Keratinocyte (primary cell): ENCODE results near the gene KCNQ2. TPM values are rescaled to one million over a fixed set of nuclear protein-coding genes. Genes with fewer than 3 reads are reported as not detected.

ENCODE experiments used
- DNase-seq: peaks from one replicate; pipeline ENCODE4 v3.0.0-alpha.2; 2011; ENCODE audit warnings: low read depth, missing footprints, low spot score
- FAIRE-seq: peaks from 2 replicates; lab custom pipeline; 2011; peaks lifted over from hg19 to GRCh38; lab: Jason Lieb, UNC
- H2AFZ ChIP-seq: 2 replicates; pipeline ENCODE4 v1.6.0; 2012; ENCODE audit warnings: low read length, control low read depth, inconsistent platforms; ENCODE audit not compliant: control insufficient read depth
- H3K27ac ChIP-seq: 2 replicates; pipeline ENCODE4 v1.5.1; 2011; ENCODE audit warnings: low read length; ENCODE audit not compliant: control insufficient read depth, insufficient read depth
- H3K27me3 ChIP-seq: 3 replicates; pipeline ENCODE4 v1.6.0; 2011; ENCODE audit warnings: low read length; ENCODE audit not compliant: control insufficient read depth, insufficient read depth; ENCODE audit errors: extremely low read depth
- H3K36me3 ChIP-seq, 2 experiments: 2 replicates in 1 of 2; 3 replicates in 1 of 2; pipeline ENCODE4 v1.5.1; 2011; ENCODE audit warnings: low read length in 2 of 2, mild to moderate bottlenecking in 1 of 2; ENCODE audit not compliant: control insufficient read depth in 2 of 2, insufficient read depth in 2 of 2; ENCODE audit errors: extremely low read depth in 1 of 2
- H3K4me1 ChIP-seq: 3 replicates; pipeline ENCODE4 v1.5.1; 2011; ENCODE audit warnings: low read length; ENCODE audit not compliant: control insufficient read depth, insufficient read depth; ENCODE audit errors: extremely low read depth
- H3K4me2 ChIP-seq: 3 replicates; pipeline ENCODE4 v1.6.0; 2011; ENCODE audit warnings: low read depth, low read length; ENCODE audit not compliant: control insufficient read depth, insufficient read depth; ENCODE audit errors: extremely low read depth
- H3K4me3 ChIP-seq, 3 experiments: fragments of 200-600 bp in 1 of 3; sonication (generic) in 1 of 3; 2 replicates in 2 of 3; 3 replicates in 1 of 3; pipeline ENCODE4 v1.5.1; 2011 to 2016; ENCODE audit warnings: low read length in 3 of 3, mild to moderate bottlenecking in 3 of 3, control low read depth in 2 of 3, inconsistent platforms in 1 of 3, low read depth in 1 of 3, mixed read lengths in 1 of 3, mixed run types in 1 of 3, moderate library complexity in 1 of 3; ENCODE audit not compliant: control insufficient read depth in 2 of 3, insufficient read depth in 2 of 3; ENCODE audit errors: extremely low read depth in 1 of 3
- H3K79me2 ChIP-seq: 2 replicates; pipeline ENCODE4 v1.6.0; 2012; ENCODE audit warnings: low read length; ENCODE audit not compliant: control insufficient read depth, insufficient read depth
- H3K9ac ChIP-seq: 3 replicates; pipeline ENCODE4 v1.6.0; 2011; ENCODE audit warnings: low read length; ENCODE audit not compliant: control insufficient read depth, insufficient read depth; ENCODE audit errors: extremely low read depth
- H3K9me1 ChIP-seq: 3 replicates; pipeline ENCODE4 v1.6.0; 2011; ENCODE audit warnings: low read length; ENCODE audit not compliant: control insufficient read depth, insufficient read depth; ENCODE audit errors: extremely low read depth
- H3K9me3 ChIP-seq: 2 replicates; pipeline ENCODE4 v1.5.1; 2012; ENCODE audit warnings: low read depth, low read length; ENCODE audit not compliant: control insufficient read depth
- H4K20me1 ChIP-seq: 3 replicates; pipeline ENCODE4 v1.6.0; 2011; ENCODE audit warnings: low read length; ENCODE audit not compliant: control insufficient read depth, insufficient read depth; ENCODE audit errors: extremely low read depth
- CTCF ChIP-seq, 3 experiments: IDR thresholded peaks in 1 of 3; conservative IDR thresholded peaks in 1 of 3; optimal IDR thresholded peaks in 1 of 3; 2 replicates in 2 of 3; 3 replicates in 1 of 3; pipeline versions ENCODE3 to v1.5.1; 2011; ENCODE audit warnings: low read length in 3 of 3, mild to moderate bottlenecking in 3 of 3, moderate library complexity in 2 of 3, control low read depth in 1 of 3, inconsistent platforms in 1 of 3; ENCODE audit not compliant: insufficient read depth in 2 of 3; ENCODE audit errors: extremely low read depth in 1 of 3
- EZH2 ChIP-seq: IDR thresholded peaks from one replicate; pipeline ENCODE4 v1.6.1; 2012; ENCODE audit warnings: inconsistent platforms, mild to moderate bottlenecking, low read length, moderate library complexity
- dilution Hi-C: fragments of 300-500 bp; cut with MboI; formaldehyde crosslinking; loops from one replicate; pipeline ENCODE4 v1.7.0; 2020; ENCODE audit warnings: low sequenced_read_pairs; ENCODE audit not compliant: extremely low pct_ligation_motif_present
- polyA plus RNA-seq, 5 experiments: library from polyadenylated mRNA; depleted of rRNA in 3 of 5; stranded (reverse) in 3 of 5; stranded (forward) in 1 of 5; unstranded in 1 of 5; fragments of >200 nt; gene quantifications; 1 replicate in 1 of 5; 2 replicates in 3 of 5; 3 replicates in 1 of 5; pipeline versions ENCODE4 v1.2.1 to v1.2.3, GENCODE V29; 2011 to 2012; ENCODE audit warnings: missing spikeins in 2 of 5, low read depth in 1 of 5, low replicate concordance in 1 of 5

KCNQ2 gene
- polyA plus RNA-seq, 1 donor (not counting 4 experiments of a cell fraction or from before 2014, with no cell fraction given), result not detected

DNA sequence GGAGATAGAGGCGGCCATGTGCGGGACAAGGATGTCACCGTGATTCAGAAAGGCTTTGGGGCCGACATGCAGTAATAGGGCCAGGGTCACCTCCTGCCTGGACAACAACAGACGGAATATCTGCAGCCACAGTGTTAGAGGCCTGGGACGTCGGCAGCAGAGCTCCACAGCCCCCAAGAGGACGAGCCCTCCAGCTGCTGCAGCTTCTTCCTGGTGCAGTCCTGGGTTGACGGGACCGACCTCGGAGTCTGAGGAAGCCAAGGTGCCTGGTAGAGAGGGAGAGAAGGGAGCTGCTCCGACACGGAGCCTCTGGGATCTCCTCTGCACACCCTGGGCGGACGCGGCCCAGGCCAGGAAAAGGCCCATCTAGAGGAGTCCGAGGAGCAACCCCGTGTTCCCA is 88.1 kb downstream of the KCNQ2 start:
- Histone ChIP-seq H3K9me1 (no peaks in the 10 kb centered on the region), H3K4me2 (no peak overlapping the region), H3K4me3 (no peak overlapping the region), H3K27ac (no peak overlapping the region), H3K4me1 (no peaks in the 10 kb centered on the region), H3K9me3 (peaks cover 11% of the 10 kb centered on the region), H3K36me3 (no peaks in the 10 kb centered on the region), H3K79me2 (no peaks in the 10 kb centered on the region), H4K20me1 (no peaks in the 10 kb centered on the region), H3K27me3 (no peaks in the 10 kb centered on the region), H2AFZ (no peak overlapping the region), H3K9ac (no peak overlapping the region)
- FAIRE-seq (no peak), DNase-seq (no peak)
- dilution Hi-C loops, result no loop called here
- TF ChIP-seq EZH2, result no peak
- no peak for TF ChIP-seq CTCF (optimal IDR thresholded peaks at IDR 0.05 in 1 of 3, IDR thresholded peaks at IDR 0.05 in 1 of 3, conservative IDR thresholded peaks at IDR 0.05 in 1 of 3; ENCODE audit: extremely low read depth in 1 of 3, insufficient read depth in 2 of 3, low read length in 3 of 3)

DNA sequence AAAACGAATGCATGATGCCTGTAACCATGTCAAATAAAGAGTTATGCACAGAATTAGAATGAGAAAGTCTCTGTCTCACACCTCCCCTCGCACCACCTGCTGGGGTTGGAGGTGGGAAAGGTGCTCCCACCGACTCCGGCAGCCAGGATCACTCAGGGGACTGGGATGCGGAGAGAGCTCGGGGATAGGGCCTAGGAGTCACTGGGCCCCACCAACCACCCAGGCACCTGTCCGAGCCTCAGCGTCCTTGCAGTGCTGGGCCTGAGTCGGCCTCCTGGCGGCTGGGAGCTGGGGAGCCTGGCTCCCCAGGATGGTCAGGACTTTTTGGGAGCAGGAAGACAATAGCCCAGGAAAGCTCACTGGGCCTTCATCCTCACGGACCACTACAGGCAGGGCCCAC is 88.9 kb downstream of the KCNQ2 start:
- TF ChIP-seq EZH2 (no peak), CTCF (optimal IDR thresholded peaks at IDR 0.05 in 1 of 3, IDR thresholded peaks at IDR 0.05 in 1 of 3, conservative IDR thresholded peaks at IDR 0.05 in 1 of 3; ENCODE audit: extremely low read depth in 1 of 3, insufficient read depth in 2 of 3, low read length in 3 of 3) (no peak)
- Histone ChIP-seq H3K4me2 (no peak overlapping the region), H3K27ac (no peak overlapping the region), H3K9me1 (no peaks in the 10 kb centered on the region), H3K9ac (no peak overlapping the region), H3K4me1 (no peaks in the 10 kb centered on the region), H3K27me3 (peaks cover 6% of the 10 kb centered on the region), H3K79me2 (no peaks in the 10 kb centered on the region), H3K36me3 (no peaks in the 10 kb centered on the region), H3K4me3 (no peak overlapping the region), H2AFZ (no peak overlapping the region), H3K9me3 (peaks cover 11% of the 10 kb centered on the region), H4K20me1 (no peaks in the 10 kb centered on the region)
- no peak for FAIRE-seq
- dilution Hi-C loops, result no loop called here
- no peak for DNase-seq
